ENCODE data around the gene INMT. TPM values are rescaled to one million over a fixed set of nuclear protein-coding genes. Genes with fewer than 3 reads are reported as not detected.

INMT gene
- total RNA-seq, 1 experiment from 2014 or later: not detected

GRCh38 chr7:30789334-30789711, 37.4 kb downstream of the INMT start:
- H3K27ac Mint-ChIP-seq (ENCODE audit: low read depth, unreplicated experiment): peak overlapping the region; percentile 49
- peaks cover 36% of the 10 kb centered on the region for H3K36me3 Mint-ChIP-seq (ENCODE audit: insufficient read depth, unreplicated experiment)
- TF ChIP-seq CTCF (IDR thresholded peaks at IDR 0.05; ENCODE audit: unreplicated experiment): no peak
- intact Hi-C loops (cut with micrococcal nuclease): no loop called here
- no peaks in the 10 kb centered on the region for H3K9me3 Mint-ChIP-seq (ENCODE audit: unreplicated experiment)
- CTCF ChIA-PET: interaction anchor here (3.7 kb wide), 1 partner anchor 333 kb away, joined by 9 read pairs; no protein-coding TSS in a partner anchor
- BruUV-seq (replicated peaks): no TSS peak
- DNase-seq (ENCODE audit: unreplicated experiment): peak; percentile 65
- no peaks in the 10 kb centered on the region for H3K4me1 Mint-ChIP-seq (ENCODE audit: insufficient read depth, unreplicated experiment)
- H3K27me3 Mint-ChIP-seq (ENCODE audit: insufficient read depth, unreplicated experiment): no peaks in the 10 kb centered on the region
- no peak overlapping the region for H3K4me3 Mint-ChIP-seq (ENCODE audit: unreplicated experiment)
- POLR2A ChIA-PET: no interaction called here

GRCh38 chr7:30790356-30790755, 38.4 kb downstream of the INMT start:
- Mint-ChIP-seq H3K9me3 (ENCODE audit: unreplicated experiment) (no peaks in the 10 kb centered on the region), H3K27me3 (ENCODE audit: insufficient read depth, unreplicated experiment) (no peaks in the 10 kb centered on the region), H3K4me3 (ENCODE audit: unreplicated experiment) (no peak overlapping the region), H3K36me3 (ENCODE audit: insufficient read depth, unreplicated experiment) (peaks cover 29% of the 10 kb centered on the region), H3K4me1 (ENCODE audit: insufficient read depth, unreplicated experiment) (peaks cover 1% of the 10 kb centered on the region), H3K27ac (ENCODE audit: low read depth, unreplicated experiment) (no peak overlapping the region)
- BruUV-seq (replicated peaks): no TSS peak
- CTCF ChIA-PET: interaction anchor here (0.6 to 2.4 kb wide), 3 partner anchors 9 to 189 kb away, joined by 3 to 10 read pairs (median 3); no protein-coding TSS in a partner anchor
- DNase-seq (ENCODE audit: unreplicated experiment): no peak
- POLR2A ChIA-PET: interaction anchor here (1.1 kb wide), 1 partner anchor 15 kb away, joined by 3 read pairs; no protein-coding TSS in a partner anchor
- no peak for TF ChIP-seq CTCF (IDR thresholded peaks at IDR 0.05; ENCODE audit: unreplicated experiment)
- intact Hi-C loops (cut with micrococcal nuclease): no loop called here

- H3K27ac Mint-ChIP-seq (ENCODE audit: low read depth, unreplicated experiment): no peak overlapping the region
These were observed 39.2 kb downstream of the INMT start for GRCh38 chr7:30791114-30791513.

More at GRCh38 chr7:30791114-30791513, 39.2 kb downstream of the INMT start:
- CTCF ChIA-PET: interaction anchor here (0.6 to 2.4 kb wide), 4 partner anchors 9 to 1030 kb away, joined by 3 to 10 read pairs (median 4); no protein-coding TSS in a partner anchor
- DNase-seq (ENCODE audit: unreplicated experiment): no peak
- Mint-ChIP-seq H3K4me1 (ENCODE audit: insufficient read depth, unreplicated experiment) (peaks cover 9% of the 10 kb centered on the region), H3K36me3 (ENCODE audit: insufficient read depth, unreplicated experiment) (peaks cover 22% of the 10 kb centered on the region), H3K27me3 (ENCODE audit: insufficient read depth, unreplicated experiment) (no peaks in the 10 kb centered on the region), H3K4me3 (ENCODE audit: unreplicated experiment) (no peak overlapping the region), H3K9me3 (ENCODE audit: unreplicated experiment) (no peaks in the 10 kb centered on the region)
- no peak for TF ChIP-seq CTCF (IDR thresholded peaks at IDR 0.05; ENCODE audit: unreplicated experiment)
- BruUV-seq (replicated peaks): no TSS peak
- intact Hi-C loops (cut with micrococcal nuclease): no loop called here
- POLR2A ChIA-PET: interaction anchor here (1.1 kb wide), 1 partner anchor 16 kb away, joined by 3 read pairs; no protein-coding TSS in a partner anchor

Data from MCF 10A (cell line).